ENCODE measurements around the gene IL10. TPM values are rescaled to one million over a fixed set of nuclear protein-coding genes. Genes with fewer than 3 reads are reported as not detected.
"Not testable (repeated sequence)": the region's sequence is repeated elsewhere in the genome, so short reads cannot be mapped to it uniquely, and the experiment has no call there.

The IL10 gene
- polyA plus RNA-seq, 2 donors: 0.12 to 0.51 TPM

DNA sequence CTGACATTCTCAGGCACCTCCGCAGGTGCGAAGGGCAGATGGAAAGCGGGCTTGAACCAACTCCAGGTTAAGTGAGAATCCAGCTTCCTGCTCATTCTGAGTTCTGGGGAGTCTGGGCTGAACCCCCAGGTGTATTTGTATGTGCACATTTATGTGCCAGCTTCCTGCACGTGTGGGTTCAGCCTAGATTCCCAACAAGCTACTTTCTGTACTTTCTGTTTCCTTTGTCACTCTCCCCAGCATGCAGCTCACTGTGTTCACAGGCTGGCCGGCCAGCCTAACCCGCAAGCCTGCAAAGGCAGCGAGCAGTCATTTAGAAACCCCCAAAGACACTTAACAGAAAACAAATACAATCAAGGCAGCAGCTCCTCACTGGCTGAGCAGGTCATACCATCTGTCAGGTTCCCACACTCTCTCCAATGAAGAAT lies 3.0 kb downstream of the IL10 start:
- Histone ChIP-seq H3K9me3 (ENCODE audit: control insufficient read depth in 2 of 2, insufficient read depth in 1 of 2, low read depth in 1 of 2, low read length in 1 of 2) (peaks cover 0 to 2% of the 10 kb centered on the region in 2 donors), H3K27ac (ENCODE audit: low read depth in 2 of 2, low read length in 1 of 2) (peak overlapping the region; percentile 1 to 18), H3K27me3 (ENCODE audit: control insufficient read depth in 1 of 2, insufficient read depth in 2 of 2, low read length in 2 of 2) (no peaks in the 10 kb centered on the region), H3K4me3 (ENCODE audit: low read depth in 1 of 2, low read length in 2 of 2) (no peak overlapping the region), H3K4me1 (ENCODE audit: control insufficient read depth in 2 of 2, insufficient read depth in 2 of 2, low read length in 1 of 2) (peaks cover 0 to 15% of the 10 kb centered on the region in 2 donors), H3K36me3 (ENCODE audit: control insufficient read depth in 2 of 2, insufficient read depth in 2 of 2, low read length in 1 of 2) (no peaks in the 10 kb centered on the region)
- 73 to 79% methylated on average over 7 of the region's 7 CpGs for WGBS, 2 donors

DNA sequence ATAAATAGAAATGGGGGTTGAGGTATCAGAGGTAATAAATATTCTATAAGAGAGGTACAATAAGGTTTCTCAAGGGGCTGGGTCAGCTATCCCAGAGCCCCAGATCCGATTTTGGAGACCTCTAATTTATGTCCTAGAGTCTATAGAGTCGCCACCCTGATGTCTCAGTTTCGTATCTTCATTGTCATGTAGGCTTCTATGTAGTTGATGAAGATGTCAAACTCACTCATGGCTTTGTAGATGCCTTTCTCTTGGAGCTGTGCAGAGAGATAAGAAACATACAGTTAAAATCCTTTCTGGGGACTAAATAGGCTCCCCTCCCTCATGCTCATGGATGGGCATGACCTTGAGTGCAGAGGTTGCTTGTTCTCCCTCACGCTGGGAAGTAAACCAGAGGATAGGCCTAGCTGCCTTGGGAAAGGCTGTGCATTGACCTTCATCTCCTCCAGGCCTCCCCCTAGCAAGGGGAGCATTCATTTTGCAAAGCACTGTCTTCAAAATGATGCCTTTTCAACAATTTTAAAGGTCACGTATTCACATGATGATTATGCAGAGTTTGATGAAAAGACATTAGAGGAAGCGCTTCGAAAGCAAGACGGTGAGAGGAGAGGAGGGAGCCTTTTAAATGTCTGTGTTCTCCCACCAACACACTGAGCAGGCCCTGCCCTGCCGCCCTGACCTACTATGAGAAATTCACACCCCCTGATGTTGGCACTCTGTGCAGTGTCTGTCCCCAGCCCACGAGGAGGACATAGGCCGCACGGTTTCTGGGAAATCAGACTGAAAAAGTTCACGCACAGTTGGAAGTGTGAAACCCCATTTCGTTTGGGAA lies 3.6 kb downstream of the IL10 start:
- H3K36me3 ChIP-seq (ENCODE audit: control insufficient read depth in 2 of 2, insufficient read depth in 2 of 2, low read length in 1 of 2): no peaks in the 10 kb centered on the region
- H3K4me3 ChIP-seq (ENCODE audit: low read depth in 1 of 2, low read length in 2 of 2): no peak overlapping the region
- peak overlapping the region; percentile 1 to 18 for H3K27ac ChIP-seq (ENCODE audit: low read depth in 2 of 2, low read length in 1 of 2)
- H3K4me1 ChIP-seq (ENCODE audit: control insufficient read depth in 2 of 2, insufficient read depth in 2 of 2, low read length in 1 of 2): peaks cover 0 to 11% of the 10 kb centered on the region in 2 donors
- peaks cover 0 to 4% of the 10 kb centered on the region in 2 donors for H3K9me3 ChIP-seq (ENCODE audit: control insufficient read depth in 2 of 2, insufficient read depth in 1 of 2, low read depth in 1 of 2, low read length in 1 of 2)
- no peaks in the 10 kb centered on the region for H3K27me3 ChIP-seq (ENCODE audit: control insufficient read depth in 1 of 2, insufficient read depth in 2 of 2, low read length in 2 of 2)
- 74 to 79% methylated on average over 14 of the region's 14 CpGs for WGBS, 2 donors

- Histone ChIP-seq H3K27me3 (ENCODE audit: control insufficient read depth in 1 of 2, insufficient read depth in 2 of 2, low read length in 2 of 2) (no peaks in the 10 kb centered on the region), H3K36me3 (ENCODE audit: control insufficient read depth in 2 of 2, insufficient read depth in 2 of 2, low read length in 1 of 2) (no peaks in the 10 kb centered on the region), H3K9me3 (ENCODE audit: control insufficient read depth in 2 of 2, insufficient read depth in 1 of 2, low read depth in 1 of 2, low read length in 1 of 2) (peaks cover 0 to 3% of the 10 kb centered on the region in 2 donors), H3K27ac (ENCODE audit: low read depth in 2 of 2, low read length in 1 of 2) (no peak overlapping the region), H3K4me3 (ENCODE audit: low read depth in 1 of 2, low read length in 2 of 2) (no peak overlapping the region), H3K4me1 (ENCODE audit: control insufficient read depth in 2 of 2, insufficient read depth in 2 of 2, low read length in 1 of 2) (peaks cover 0 to 10% of the 10 kb centered on the region in 2 donors)
- WGBS, 2 donors: 47 to 54% methylated on average over 8 of the region's 8 CpGs
These were observed 5.9 kb downstream of the IL10 start for GRCh38 chr1:206766251-206766856.

- not testable (repeated sequence) for H3K36me3 ChIP-seq (ENCODE audit: control insufficient read depth in 2 of 2, insufficient read depth in 2 of 2, low read length in 1 of 2); H3K4me1 ChIP-seq (ENCODE audit: control insufficient read depth in 2 of 2, insufficient read depth in 2 of 2, low read length in 1 of 2); H3K27me3 ChIP-seq (ENCODE audit: control insufficient read depth in 1 of 2, insufficient read depth in 2 of 2, low read length in 2 of 2); H3K27ac ChIP-seq (ENCODE audit: low read depth in 2 of 2, low read length in 1 of 2); H3K9me3 ChIP-seq (ENCODE audit: control insufficient read depth in 2 of 2, insufficient read depth in 1 of 2, low read depth in 1 of 2, low read length in 1 of 2); H3K4me3 ChIP-seq (ENCODE audit: low read depth in 1 of 2, low read length in 2 of 2)
- WGBS, 2 donors: 78 to 80% methylated on average over 1 of the region's 1 CpG
These were observed 6.5 kb downstream of the IL10 start for GRCh38 chr1:206765771-206766170.

- 87 to 91% methylated on average over 12 of the region's 12 CpGs for WGBS, 2 donors
- H3K36me3 ChIP-seq (ENCODE audit: control insufficient read depth in 2 of 2, insufficient read depth in 2 of 2, low read length in 1 of 2); H3K27ac ChIP-seq (ENCODE audit: low read depth in 2 of 2, low read length in 1 of 2); H3K27me3 ChIP-seq (ENCODE audit: control insufficient read depth in 1 of 2, insufficient read depth in 2 of 2, low read length in 2 of 2); H3K9me3 ChIP-seq (ENCODE audit: control insufficient read depth in 2 of 2, insufficient read depth in 1 of 2, low read depth in 1 of 2, low read length in 1 of 2); H3K4me1 ChIP-seq (ENCODE audit: control insufficient read depth in 2 of 2, insufficient read depth in 2 of 2, low read length in 1 of 2); H3K4me3 ChIP-seq (ENCODE audit: low read depth in 1 of 2, low read length in 2 of 2): not testable (repeated sequence)
These were observed 9.4 kb downstream of the IL10 start for GRCh38 chr1:206762741-206763364.

- 73 to 76% methylated on average over 6 of the region's 6 CpGs for WGBS, 2 donors
- Histone ChIP-seq H3K4me3 (ENCODE audit: low read depth in 1 of 2, low read length in 2 of 2) (no peak overlapping the region), H3K4me1 (ENCODE audit: control insufficient read depth in 2 of 2, insufficient read depth in 2 of 2, low read length in 1 of 2) (no peaks in the 10 kb centered on the region), H3K36me3 (ENCODE audit: control insufficient read depth in 2 of 2, insufficient read depth in 2 of 2, low read length in 1 of 2) (no peaks in the 10 kb centered on the region), H3K27ac (ENCODE audit: low read depth in 2 of 2, low read length in 1 of 2) (no peak overlapping the region), H3K27me3 (ENCODE audit: control insufficient read depth in 1 of 2, insufficient read depth in 2 of 2, low read length in 2 of 2) (no peaks in the 10 kb centered on the region), H3K9me3 (ENCODE audit: control insufficient read depth in 2 of 2, insufficient read depth in 1 of 2, low read depth in 1 of 2, low read length in 1 of 2) (peaks cover 0 to 3% of the 10 kb centered on the region in 2 donors)
These were observed 11.0 kb downstream of the IL10 start for GRCh38 chr1:206761159-206761768.

- Histone ChIP-seq H3K4me3 (ENCODE audit: low read depth in 1 of 2, low read length in 2 of 2) (no peak overlapping the region), H3K27me3 (ENCODE audit: control insufficient read depth in 1 of 2, insufficient read depth in 2 of 2, low read length in 2 of 2) (no peaks in the 10 kb centered on the region), H3K4me1 (ENCODE audit: control insufficient read depth in 2 of 2, insufficient read depth in 2 of 2, low read length in 1 of 2) (no peaks in the 10 kb centered on the region), H3K36me3 (ENCODE audit: control insufficient read depth in 2 of 2, insufficient read depth in 2 of 2, low read length in 1 of 2) (no peaks in the 10 kb centered on the region), H3K9me3 (ENCODE audit: control insufficient read depth in 2 of 2, insufficient read depth in 1 of 2, low read depth in 1 of 2, low read length in 1 of 2) (peaks cover 0 to 3% of the 10 kb centered on the region in 2 donors), H3K27ac (ENCODE audit: low read depth in 2 of 2, low read length in 1 of 2) (no peak overlapping the region)
- WGBS, 2 donors: 68 to 86% methylated on average over 1 of the region's 1 CpG
These were observed 11.7 kb downstream of the IL10 start for GRCh38 chr1:206760590-206760989.

GRCh38 chr1:206757524-206758266 lies 14.6 kb downstream of the IL10 start:
- no peaks in the 10 kb centered on the region for H3K4me1 ChIP-seq (ENCODE audit: control insufficient read depth in 2 of 2, insufficient read depth in 2 of 2, low read length in 1 of 2)
- H3K27me3 ChIP-seq (ENCODE audit: control insufficient read depth in 1 of 2, insufficient read depth in 2 of 2, low read length in 2 of 2): no peaks in the 10 kb centered on the region
- no peaks in the 10 kb centered on the region for H3K36me3 ChIP-seq (ENCODE audit: control insufficient read depth in 2 of 2, insufficient read depth in 2 of 2, low read length in 1 of 2)
- no peaks in the 10 kb centered on the region for H3K9me3 ChIP-seq (ENCODE audit: control insufficient read depth in 2 of 2, insufficient read depth in 1 of 2, low read depth in 1 of 2, low read length in 1 of 2)
- H3K4me3 ChIP-seq (ENCODE audit: low read depth in 1 of 2, low read length in 2 of 2): no peak overlapping the region
- no peak overlapping the region for H3K27ac ChIP-seq (ENCODE audit: low read depth in 2 of 2, low read length in 1 of 2)
- WGBS, 2 donors: 57 to 65% methylated on average over 13 of the region's 13 CpGs

GRCh38 chr1:206754011-206754410 lies 18.3 kb downstream of the IL10 start:
- H3K36me3 ChIP-seq (ENCODE audit: control insufficient read depth in 2 of 2, insufficient read depth in 2 of 2, low read length in 1 of 2): no peaks in the 10 kb centered on the region
- 70 to 92% methylated on average over 1 of the region's 1 CpG for WGBS, 2 donors
- H3K9me3 ChIP-seq (ENCODE audit: control insufficient read depth in 2 of 2, insufficient read depth in 1 of 2, low read depth in 1 of 2, low read length in 1 of 2): no peaks in the 10 kb centered on the region
- no peak overlapping the region for H3K4me3 ChIP-seq (ENCODE audit: low read depth in 1 of 2, low read length in 2 of 2)
- no peaks in the 10 kb centered on the region for H3K4me1 ChIP-seq (ENCODE audit: control insufficient read depth in 2 of 2, insufficient read depth in 2 of 2, low read length in 1 of 2)
- H3K27ac ChIP-seq (ENCODE audit: low read depth in 2 of 2, low read length in 1 of 2): no peak overlapping the region
- no peaks in the 10 kb centered on the region for H3K27me3 ChIP-seq (ENCODE audit: control insufficient read depth in 1 of 2, insufficient read depth in 2 of 2, low read length in 2 of 2)
